ENCODE results near the gene IGF2R.

DNA sequence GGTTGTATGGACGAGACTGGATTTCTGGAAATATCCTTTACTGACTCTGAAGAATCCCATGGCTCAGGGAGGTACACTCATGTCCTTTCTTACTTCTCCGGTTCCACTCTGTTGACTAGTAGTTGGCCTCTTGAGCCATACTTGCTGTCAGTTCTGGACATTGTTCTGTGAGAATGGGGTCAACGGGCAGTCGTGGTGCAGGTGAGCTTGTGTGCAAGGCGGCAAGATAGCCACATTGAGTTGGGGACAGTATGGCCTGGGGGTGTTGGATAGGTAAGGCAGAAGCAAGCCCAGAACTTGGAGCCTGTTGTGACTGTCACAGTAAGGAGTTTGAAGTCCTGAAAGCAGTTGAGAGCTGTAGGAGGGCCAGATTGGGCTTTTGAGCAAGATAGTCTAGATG is 139.2 kb downstream of the IGF2R start:
- TF ChIP-seq, protein P1, sequence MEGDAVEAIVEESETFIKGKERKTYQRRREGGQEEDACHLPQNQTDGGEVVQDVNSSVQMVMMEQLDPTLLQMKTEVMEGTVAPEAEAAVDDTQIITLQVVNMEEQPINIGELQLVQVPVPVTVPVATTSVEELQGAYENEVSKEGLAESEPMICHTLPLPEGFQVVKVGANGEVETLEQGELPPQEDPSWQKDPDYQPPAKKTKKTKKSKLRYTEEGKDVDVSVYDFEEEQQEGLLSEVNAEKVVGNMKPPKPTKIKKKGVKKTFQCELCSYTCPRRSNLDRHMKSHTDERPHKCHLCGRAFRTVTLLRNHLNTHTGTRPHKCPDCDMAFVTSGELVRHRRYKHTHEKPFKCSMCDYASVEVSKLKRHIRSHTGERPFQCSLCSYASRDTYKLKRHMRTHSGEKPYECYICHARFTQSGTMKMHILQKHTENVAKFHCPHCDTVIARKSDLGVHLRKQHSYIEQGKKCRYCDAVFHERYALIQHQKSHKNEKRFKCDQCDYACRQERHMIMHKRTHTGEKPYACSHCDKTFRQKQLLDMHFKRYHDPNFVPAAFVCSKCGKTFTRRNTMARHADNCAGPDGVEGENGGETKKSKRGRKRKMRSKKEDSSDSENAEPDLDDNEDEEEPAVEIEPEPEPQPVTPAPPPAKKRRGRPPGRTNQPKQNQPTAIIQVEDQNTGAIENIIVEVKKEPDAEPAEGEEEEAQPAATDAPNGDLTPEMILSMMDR (IDR thresholded peaks at IDR 0.05): no peak
- TF ChIP-seq POLR2AphosphoS5 (IDR thresholded peaks at IDR 0.05) (no peak), POLR2A (IDR thresholded peaks at IDR 0.05) (no peak)
